Lung (tissue), 12 donors: ENCODE measurements around the gene DDX21. TPM values are rescaled to one million over a fixed set of nuclear protein-coding genes. Genes with fewer than 3 reads are reported as not detected.
A peak's percentile ranks its signal among the peaks of the same experiment; 100 is the strongest.

Experiments
- ATAC-seq: fragments of 200-7000 bp; cut with Tn5 transposase; one replicate; pipeline ENCODE4 v1.9.1; 2020; ENCODE audit warnings: moderate number of reproducible peaks; ENCODE audit not compliant: insufficient read depth, low FRiP score
- DNase-seq, 3 donors: peaks; one replicate each; pipeline ENCODE4 v3.0.0-alpha.2; 2013 to 2017
- H3K27ac ChIP-seq, 2 donors: one replicate each; pipeline ENCODE4 v1.5.1; 2013; ENCODE audit warnings: mild to moderate bottlenecking in 2 of 2, moderate library complexity in 2 of 2, control low read depth in 1 of 2, inconsistent platforms in 1 of 2, low read depth in 1 of 2, low read length in 1 of 2
- H3K27me3 ChIP-seq, 3 donors: one replicate each; pipeline ENCODE4 v1.5.1; 2013; ENCODE audit warnings: low read length in 2 of 3; ENCODE audit not compliant: control insufficient read depth in 3 of 3, insufficient read depth in 3 of 3
- H3K36me3 ChIP-seq, 4 donors: one replicate each; pipeline ENCODE4 v1.5.1; 2013; ENCODE audit warnings: low read length in 4 of 4, mild to moderate bottlenecking in 1 of 4, moderate library complexity in 1 of 4; ENCODE audit not compliant: control insufficient read depth in 4 of 4, insufficient read depth in 4 of 4
- H3K4me1 ChIP-seq, 5 donors: one replicate each; pipeline ENCODE4 v1.5.1; 2013; ENCODE audit warnings: low read length in 5 of 5, mild to moderate bottlenecking in 2 of 5, moderate library complexity in 1 of 5; ENCODE audit not compliant: control insufficient read depth in 5 of 5, insufficient read depth in 5 of 5
- H3K4me3 ChIP-seq: one replicate; pipeline ENCODE4 v1.5.1; 2013; ENCODE audit warnings: mild to moderate bottlenecking, control low read depth, moderate library complexity
- H3K9ac ChIP-seq, 2 donors: one replicate each; pipeline ENCODE4 v1.5.1; 2013; ENCODE audit warnings: low read length in 2 of 2, control low read depth in 1 of 2; ENCODE audit not compliant: insufficient read depth in 1 of 2
- H3K9me3 ChIP-seq, 4 donors: one replicate each; pipeline ENCODE4 v1.5.1; 2013; ENCODE audit warnings: low read length in 3 of 4, mild to moderate bottlenecking in 1 of 4, moderate library complexity in 1 of 4; ENCODE audit not compliant: control insufficient read depth in 4 of 4, insufficient read depth in 3 of 4
- CTCF ChIP-seq: IDR thresholded peaks from 2 replicates; pipeline ENCODE4 v1.5.1; 2012; ENCODE audit warnings: mild to moderate bottlenecking; ENCODE audit errors: control extremely low read depth, extremely low read depth
- WGBS, 2 donors: extraction: QIAGEN DNeasy Blood & Tissue Kit; methylation state at CpG; one replicate each; pipeline ENCODE4 v1.1.7; 2013; 5-methylcytosine and 5-hydroxymethylcytosine counted together
- polyA plus RNA-seq, 2 donors: library from polyadenylated mRNA; stranded (reverse); fragments of 200-250 nt; gene quantifications; one replicate each; pipeline ENCODE4 v1.2.1, GENCODE V29; 2013
- total RNA-seq, 2 donors: library from RNA; depleted of rRNA in 1 of 2; stranded (reverse); fragments of >200 nt in 1 of 2; gene quantifications; one replicate each; pipeline ENCODE4 v1.2.1, GENCODE V29; 2014 to 2021
- donor health status: control.
- donor health status: control.
- donor health status: Bipolar disorder and iron deficiency.
- donor health status: healthy.
- donor health status: DM: yes; HTN: yes; CAD: no.

Gene DDX21
- total and polyA plus RNA-seq, 4 donors, result 20.6 to 76.6 (median 46.9) TPM

- Histone ChIP-seq H3K36me3 (peaks cover 2 to 13% (median 8%) of the 10 kb centered on the region in 4 donors), H3K27ac (peak overlapping the region; percentile 13 to 73), H3K9ac (peak overlapping the region; percentile 14 to 49), H3K27me3 (no peaks in the 10 kb centered on the region), H3K9me3 (no peaks in the 10 kb centered on the region), H3K4me3 (peak overlapping the region; percentile 71), H3K4me1 (peaks cover 0 to 11% (median 7%) of the 10 kb centered on the region in 5 donors)
- no peak for TF ChIP-seq CTCF
- ATAC-seq (no peak), DNase-seq (no peak)
- 47 to 51% methylated on average over 7 of the region's 7 CpGs for WGBS, 2 donors
Measured at GRCh38 chr10:68957284-68957615, 1.3 kb downstream of the DDX21 start.

GRCh38 chr10:68957654-68958053 is 1.7 kb downstream of the DDX21 start:
- H3K27ac ChIP-seq, result peak overlapping the region in 1 of 2 donors; percentile 73
- ATAC-seq (no peak), DNase-seq (peak in 1 of 3 donors; percentile 3)
- peaks cover 0 to 11% (median 7%) of the 10 kb centered on the region in 5 donors for H3K4me1 ChIP-seq
- H3K9ac ChIP-seq, result peak overlapping the region in 1 of 2 donors; percentile 49
- no peak for TF ChIP-seq CTCF
- H3K27me3 ChIP-seq, result no peaks in the 10 kb centered on the region
- WGBS, 2 donors, result 67 to 87% methylated on average over 3 of the region's 3 CpGs
- no peaks in the 10 kb centered on the region for H3K9me3 ChIP-seq
- peaks cover 3 to 17% (median 12%) of the 10 kb centered on the region in 4 donors for H3K36me3 ChIP-seq
- H3K4me3 ChIP-seq, result no peak overlapping the region

- no peak for ATAC-seq
- Histone ChIP-seq H3K4me1 (peaks cover 0 to 11% (median 7%) of the 10 kb centered on the region in 5 donors), H3K27me3 (no peaks in the 10 kb centered on the region), H3K4me3 (no peak overlapping the region), H3K36me3 (peaks cover 11 to 33% (median 24%) of the 10 kb centered on the region in 4 donors), H3K9me3 (no peaks in the 10 kb centered on the region), H3K27ac (no peak overlapping the region), H3K9ac (no peak overlapping the region)
- no peak for TF ChIP-seq CTCF
- WGBS, 2 donors, result 78 to 86% methylated on average over 4 of the region's 4 CpGs
- DNase-seq, result no peak
Measured at GRCh38 chr10:68959695-68960527, 3.9 kb downstream of the DDX21 start.
